Endothelial cell of umbilical vein (primary cell): ENCODE measurements around the gene AHI1. TPM values are rescaled to one million over a fixed set of nuclear protein-coding genes. Genes with fewer than 3 reads are reported as not detected.

ENCODE experiments used
- BruUV-seq: library from RNA; stranded (reverse); fragments of 400-500 nt; replicated peaks from 2 replicates; lab custom pipeline; 2021; lab: Mats Ljungman, UMichigan
- CTCF ChIA-PET: fragments of 300-600, 350-600 bp; sonication (Branson Sonifier 250); formaldehyde crosslinking; loops from one replicate; lab custom pipeline; 2021; ENCODE audit warnings: antibody characterized with exemption, inconsistent platforms; lab: Charles Lee
- POLR2A ChIA-PET: fragments of 300-600, 350-600 bp; sonication (Branson Sonifier 250); formaldehyde crosslinking; loops from one replicate; lab custom pipeline; 2021; ENCODE audit warnings: antibody characterized with exemption, inconsistent platforms; lab: Charles Lee
- DNase-seq: peaks from one replicate; pipeline ENCODE4 v3.0.0-alpha.2; 2011; ENCODE audit warnings: low read depth, low spot score
- FAIRE-seq: peaks from 2 replicates; lab custom pipeline; 2011; peaks lifted over from hg19 to GRCh38; lab: Jason Lieb, UNC
- H2AFZ ChIP-seq: 2 replicates; pipeline ENCODE4 v1.6.0; 2012; ENCODE audit warnings: low read depth, low read length, control low read depth, inconsistent platforms
- H3K27ac ChIP-seq: 2 replicates; pipeline ENCODE4 v1.5.1; 2011; ENCODE audit warnings: low read depth, mild to moderate bottlenecking, control low read depth, low read length, moderate library complexity; ENCODE audit not compliant: insufficient read depth
- H3K27me3 ChIP-seq, 2 experiments: 2 replicates each; pipeline versions ENCODE4 v1.6.0 to v1.6.1; 2011; ENCODE audit warnings: low read length in 2 of 2, mixed read lengths in 1 of 2; ENCODE audit not compliant: control insufficient read depth in 2 of 2, insufficient read depth in 2 of 2
- H3K36me3 ChIP-seq, 2 experiments: 2 replicates in 1 of 2; 3 replicates in 1 of 2; pipeline ENCODE4 v1.5.1; 2011; ENCODE audit warnings: low read length in 2 of 2, mild to moderate bottlenecking in 1 of 2, moderate library complexity in 1 of 2; ENCODE audit not compliant: control insufficient read depth in 2 of 2, insufficient read depth in 2 of 2; ENCODE audit errors: extremely low read depth in 1 of 2
- H3K4me1 ChIP-seq: 3 replicates; pipeline ENCODE4 v1.5.1; 2011; ENCODE audit warnings: mild to moderate bottlenecking, low read length; ENCODE audit not compliant: control insufficient read depth, insufficient read depth; ENCODE audit errors: extremely low read depth
- H3K4me2 ChIP-seq: 2 replicates; pipeline ENCODE4 v1.6.1; 2011; ENCODE audit warnings: low read length, control low read depth, mixed read lengths; ENCODE audit not compliant: insufficient read depth
- H3K4me3 ChIP-seq, 3 experiments: fragments of 200-600 bp in 1 of 3; sonication (generic), shearing (Covaris generic) in 1 of 3; replicated peaks in 1 of 3; 2 replicates each; pipeline ENCODE4 v1.5.1; 2011 to 2016; ENCODE audit warnings: control low read depth in 3 of 3, low read length in 3 of 3, mild to moderate bottlenecking in 2 of 3, inconsistent platforms in 1 of 3, low read depth in 1 of 3, moderate library complexity in 1 of 3; ENCODE audit not compliant: insufficient read depth in 1 of 3
- H3K79me2 ChIP-seq: 2 replicates; pipeline ENCODE4 v1.6.0; 2012; ENCODE audit warnings: low read length, inconsistent platforms; ENCODE audit not compliant: control insufficient read depth, insufficient read depth
- H3K9ac ChIP-seq: replicated peaks from 2 replicates; pipeline ENCODE3; 2011; ENCODE audit warnings: low read length, control low read depth; ENCODE audit not compliant: insufficient read depth; ENCODE audit errors: extremely low read depth
- H3K9me1 ChIP-seq: replicated peaks from 3 replicates; pipeline ENCODE4 v1.6.0; 2011; ENCODE audit warnings: mild to moderate bottlenecking, low read length; ENCODE audit not compliant: control insufficient read depth, insufficient read depth; ENCODE audit errors: extremely low read depth
- H3K9me3 ChIP-seq: replicated peaks from 2 replicates; pipeline ENCODE4 v1.5.1; 2012; ENCODE audit warnings: low read length, inconsistent platforms; ENCODE audit not compliant: control insufficient read depth, insufficient read depth
- H4K20me1 ChIP-seq: replicated peaks from 2 replicates; pipeline ENCODE3; 2011; ENCODE audit warnings: mild to moderate bottlenecking, low read length; ENCODE audit not compliant: control insufficient read depth, insufficient read depth; ENCODE audit errors: extremely low read depth
- EZH2 ChIP-seq: IDR thresholded peaks from 2 replicates; pipeline ENCODE4 v1.6.1; 2012; ENCODE audit warnings: borderline replicate concordance, low read depth, mild to moderate bottlenecking, moderate library complexity, low read length, inconsistent platforms; ENCODE audit not compliant: severe bottlenecking
- FOS ChIP-seq: IDR thresholded peaks from 2 replicates; pipeline ENCODE4 v1.6.1; 2011; ENCODE audit warnings: mild to moderate bottlenecking, low read length, moderate library complexity, borderline replicate concordance; ENCODE audit not compliant: insufficient read depth
- GATA2 ChIP-seq: IDR thresholded peaks from 2 replicates; pipeline ENCODE4 v1.7.0; 2011; ENCODE audit warnings: low read depth, mild to moderate bottlenecking, moderate library complexity, mixed read lengths, low read length; ENCODE audit not compliant: insufficient read length, insufficient read depth
- JUN ChIP-seq: IDR thresholded peaks from 2 replicates; pipeline ENCODE4 v1.6.1; 2011; ENCODE audit warnings: borderline replicate concordance, low read depth; ENCODE audit not compliant: insufficient read length, insufficient read depth
- MYC ChIP-seq: IDR thresholded peaks from one replicate; pipeline ENCODE4 v1.6.1; 2011; ENCODE audit warnings: mild to moderate bottlenecking, low read depth, low read length
- POLR2A ChIP-seq: IDR thresholded peaks from 2 replicates; pipeline ENCODE4 v1.6.1; 2012; ENCODE audit warnings: low read depth, mild to moderate bottlenecking, control low read depth, low read length
- POLR2AphosphoS5 ChIP-seq: IDR thresholded peaks from 2 replicates; pipeline ENCODE4 v1.6.1; 2012; ENCODE audit warnings: low read depth, mild to moderate bottlenecking, control low read depth, low read length, moderate library complexity; ENCODE audit not compliant: insufficient read depth
- dilution Hi-C: fragments of 300-500 bp; cut with MboI; formaldehyde crosslinking; loops from one replicate; pipeline ENCODE4 v1.15.0; 2019; ENCODE audit warnings: low sequenced_read_pairs; ENCODE audit not compliant: extremely low pct_ligation_motif_present
- intact Hi-C: fragments of 100-400 bp; cut with micrococcal nuclease; formaldehyde crosslinking; loops from one replicate; pipeline ENCODE4 v1.10.0; 2022
- polyA plus RNA-seq, 4 experiments: library from polyadenylated mRNA; depleted of rRNA in 3 of 4; stranded (reverse) in 3 of 4; unstranded in 1 of 4; fragments of >200 nt; gene quantifications; 2 replicates each; pipeline versions ENCODE4 v1.2.1 to v1.2.3, GENCODE V29; 2011 to 2012; ENCODE audit warnings: missing spikeins in 1 of 4
- total RNA-seq: library from RNA; stranded (reverse); gene quantifications from 2 replicates; pipeline ENCODE4 v1.2.3, GENCODE V29; 2021
- TF ChIP-seq, protein P1 (sequence below), 2 donors: IDR thresholded peaks; 1 replicate in 1 of 2; 2 replicates in 1 of 2; pipeline ENCODE4 v1.5.1; 2011; ENCODE audit warnings: low read length in 2 of 2, mild to moderate bottlenecking in 2 of 2, moderate library complexity in 2 of 2, control low read depth in 1 of 2, inconsistent platforms in 1 of 2, low read depth in 1 of 2; ENCODE audit not compliant: insufficient read depth in 1 of 2; ENCODE audit errors: extremely low read depth in 1 of 2
- TF ChIP-seq, protein P2 (sequence below): IDR thresholded peaks from 2 replicates; pipeline ENCODE4 v1.6.1; 2011; ENCODE audit not compliant: insufficient read depth, insufficient read length

Gene AHI1
- total and polyA plus RNA-seq, 2 donors (not counting 3 experiments of a cell fraction or from before 2014, with no cell fraction given) = 5.1 to 20.7 TPM

DNA sequence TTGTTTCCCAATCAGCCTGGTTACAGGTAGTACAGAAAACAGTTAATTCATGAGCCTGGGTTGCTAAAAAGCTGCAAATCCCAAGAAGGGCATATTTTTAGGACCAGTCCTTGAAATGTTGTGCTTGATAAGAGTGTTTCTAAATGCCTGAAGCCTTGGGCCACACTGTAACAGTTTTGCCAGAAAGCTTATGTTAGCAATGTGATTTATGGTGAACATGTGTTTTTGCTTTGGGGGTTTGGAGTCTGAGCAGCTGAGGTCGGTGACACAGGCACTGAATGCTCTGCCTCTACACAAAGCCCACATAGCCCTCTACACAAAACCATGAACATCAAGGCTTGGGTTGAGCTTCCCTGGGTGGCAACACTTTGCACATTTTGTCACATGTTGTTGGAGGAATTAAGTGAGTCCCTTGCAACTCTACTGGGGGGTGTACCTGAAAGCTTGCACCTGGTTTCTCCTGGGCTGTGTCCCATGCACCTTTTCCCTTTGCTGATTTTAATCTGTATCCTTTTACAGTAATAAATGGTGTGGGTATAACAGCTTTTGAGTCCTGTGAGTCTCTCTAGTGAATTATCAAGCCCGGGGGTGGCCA lies 22.2 kb downstream of the AHI1 start:
- Histone ChIP-seq H3K9me3 (no peaks in the 10 kb centered on the region), H2AFZ (no peak overlapping the region), H3K9ac (no peak overlapping the region), H3K27ac (no peak overlapping the region), H3K4me2 (no peak overlapping the region), H3K4me3 (no peak overlapping the region), H3K36me3 (peaks cover 3 to 9% of the 10 kb centered on the region in 2 experiments), H3K4me1 (no peaks in the 10 kb centered on the region), H3K79me2 (no peaks in the 10 kb centered on the region), H3K9me1 (no peaks in the 10 kb centered on the region), H4K20me1 (no peaks in the 10 kb centered on the region), H3K27me3 (no peaks in the 10 kb centered on the region)
- dilution Hi-C loops (no loop called here), intact Hi-C loops (no loop called here)
- FAIRE-seq = no peak
- no peak for DNase-seq
- TF ChIP-seq POLR2AphosphoS5 (no peak), POLR2A (no peak), GATA2 (no peak), EZH2 (no peak), FOS (no peak), JUN (no peak), MYC (no peak)
- TF ChIP-seq, protein P1, sequence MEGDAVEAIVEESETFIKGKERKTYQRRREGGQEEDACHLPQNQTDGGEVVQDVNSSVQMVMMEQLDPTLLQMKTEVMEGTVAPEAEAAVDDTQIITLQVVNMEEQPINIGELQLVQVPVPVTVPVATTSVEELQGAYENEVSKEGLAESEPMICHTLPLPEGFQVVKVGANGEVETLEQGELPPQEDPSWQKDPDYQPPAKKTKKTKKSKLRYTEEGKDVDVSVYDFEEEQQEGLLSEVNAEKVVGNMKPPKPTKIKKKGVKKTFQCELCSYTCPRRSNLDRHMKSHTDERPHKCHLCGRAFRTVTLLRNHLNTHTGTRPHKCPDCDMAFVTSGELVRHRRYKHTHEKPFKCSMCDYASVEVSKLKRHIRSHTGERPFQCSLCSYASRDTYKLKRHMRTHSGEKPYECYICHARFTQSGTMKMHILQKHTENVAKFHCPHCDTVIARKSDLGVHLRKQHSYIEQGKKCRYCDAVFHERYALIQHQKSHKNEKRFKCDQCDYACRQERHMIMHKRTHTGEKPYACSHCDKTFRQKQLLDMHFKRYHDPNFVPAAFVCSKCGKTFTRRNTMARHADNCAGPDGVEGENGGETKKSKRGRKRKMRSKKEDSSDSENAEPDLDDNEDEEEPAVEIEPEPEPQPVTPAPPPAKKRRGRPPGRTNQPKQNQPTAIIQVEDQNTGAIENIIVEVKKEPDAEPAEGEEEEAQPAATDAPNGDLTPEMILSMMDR (IDR thresholded peaks at IDR 0.05; ENCODE audit: extremely low read depth in 1 of 2, insufficient read depth in 1 of 2, low read depth in 1 of 2, low read length in 2 of 2) = no peak
- TF ChIP-seq, protein P2, sequence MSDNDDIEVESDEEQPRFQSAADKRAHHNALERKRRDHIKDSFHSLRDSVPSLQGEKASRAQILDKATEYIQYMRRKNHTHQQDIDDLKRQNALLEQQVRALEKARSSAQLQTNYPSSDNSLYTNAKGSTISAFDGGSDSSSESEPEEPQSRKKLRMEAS = no peak
- ChIA-PET POLR2A (no interaction called here), CTCF (interaction anchor here (1.0 to 1.2 kb wide), 2 partner anchors 11 to 842 kb away, joined by 3 read pairs; no protein-coding TSS in a partner anchor)
- BruUV-seq = no TSS peak
